GOT3 (cell line): Measurements from ENCODE around the gene COL4A4.

ENCODE experiments used
- DNase-seq: peaks from one replicate; lab custom pipeline; 2025; ENCODE audit warnings: mixed read lengths; lab: John Stamatoyannopoulos, UW

The COL4A4 gene

GRCh38 chr2:227030789-227031188 lies 133.2 kb downstream of the COL4A4 start:
- DNase-seq = no peak

- DNase-seq = no peak
These were observed 134.4 kb downstream of the COL4A4 start for GRCh38 chr2:227029426-227030105.

- DNase-seq = no peak
These were observed 138.5 kb downstream of the COL4A4 start for GRCh38 chr2:227025510-227025909.

GRCh38 chr2:227022608-227023007 lies 141.4 kb downstream of the COL4A4 start:
- no peak for DNase-seq

- no peak for DNase-seq
These were observed 143.6 kb downstream of the COL4A4 start for GRCh38 chr2:227020416-227020815.

- DNase-seq = no peak
These were observed 147.1 kb downstream of the COL4A4 start for GRCh38 chr2:227016894-227017293.

- DNase-seq = no peak
These were observed 150.1 kb downstream of the COL4A4 start for GRCh38 chr2:227013881-227014280.

GRCh38 chr2:227013330-227013729 lies 150.7 kb downstream of the COL4A4 start:
- no peak for DNase-seq

GRCh38 chr2:227010433-227010832 lies 153.6 kb downstream of the COL4A4 start:
- no peak for DNase-seq

GRCh38 chr2:227007940-227008339 lies 156.1 kb downstream of the COL4A4 start:
- no peak for DNase-seq

- no peak for DNase-seq
These were observed 156.9 kb downstream of the COL4A4 start for GRCh38 chr2:227007148-227007547.

GRCh38 chr2:227006189-227006897 lies 157.7 kb downstream of the COL4A4 start:
- DNase-seq = no peak

- no peak for DNase-seq
These were observed 159.5 kb downstream of the COL4A4 start for GRCh38 chr2:227004482-227004881.

- no peak for DNase-seq
These were observed 163.9 kb downstream of the COL4A4 start for GRCh38 chr2:227000123-227000522.

- DNase-seq = no peak
These were observed 164.3 kb downstream of the COL4A4 start for GRCh38 chr2:226999661-227000060.

GRCh38 chr2:226995625-226996041 lies 168.4 kb downstream of the COL4A4 start:
- DNase-seq = no peak

GRCh38 chr2:226994775-226995174 lies 169.2 kb downstream of the COL4A4 start:
- no peak for DNase-seq

GRCh38 chr2:226993171-226993570 lies 170.8 kb downstream of the COL4A4 start:
- no peak for DNase-seq

GRCh38 chr2:226991663-226992062 lies 172.3 kb downstream of the COL4A4 start:
- DNase-seq = no peak

GRCh38 chr2:226985583-226985946 lies 178.4 kb downstream of the COL4A4 start:
- no peak for DNase-seq

- DNase-seq = no peak
These were observed 179.0 kb downstream of the COL4A4 start for GRCh38 chr2:226984750-226985582.

GRCh38 chr2:226983895-226984749 lies 179.9 kb downstream of the COL4A4 start:
- DNase-seq = no peak
